IMR-90 (cell line): ENCODE results near the gene VAT1L.

ENCODE experiments used
- BHLHE40 ChIP-seq: fragments of 150-350 bp; IDR thresholded peaks from 2 replicates; pipeline ENCODE4 v1.6.1; 2016; ENCODE audit warnings: mild to moderate bottlenecking, low read depth, low read length
- CHD1 ChIP-seq: IDR thresholded peaks from 2 replicates; pipeline ENCODE4 v1.6.1; 2012; ENCODE audit warnings: low read depth, low read length, improper control_type of control experiment
- MAFK ChIP-seq: IDR thresholded peaks from 2 replicates; pipeline ENCODE4 v1.6.1; 2012; ENCODE audit warnings: low read depth, low read length, improper control_type of control experiment
- MAZ ChIP-seq: IDR thresholded peaks from 2 replicates; pipeline ENCODE4 v1.6.1; 2012; ENCODE audit warnings: low read depth, mild to moderate bottlenecking, low read length, improper control_type of control experiment, moderate library complexity, borderline replicate concordance
- MXI1 ChIP-seq: IDR thresholded peaks from 2 replicates; pipeline ENCODE4 v1.6.1; 2012; ENCODE audit warnings: low read depth, mild to moderate bottlenecking, low read length, moderate library complexity, borderline replicate concordance
- NFE2L2 ChIP-seq: fragments of 150-350 bp; IDR thresholded peaks from 2 replicates; pipeline ENCODE4 v1.6.1; 2016; ENCODE audit warnings: low read depth, mild to moderate bottlenecking, low read length
- POLR2A ChIP-seq: IDR thresholded peaks from 2 replicates; pipeline ENCODE4 v1.6.1; 2012; ENCODE audit warnings: mild to moderate bottlenecking, low read depth, low read length
- RAD21 ChIP-seq: IDR thresholded peaks from 2 replicates; pipeline ENCODE4 v1.6.1; 2012; ENCODE audit warnings: low read length, improper control_type of control experiment
- SMC3 ChIP-seq: fragments of 150-350 bp; IDR thresholded peaks from 2 replicates; pipeline ENCODE4 v1.6.1; 2016; ENCODE audit warnings: low read depth, mild to moderate bottlenecking, antibody characterized with exemption, low read length, moderate library complexity
- USF2 ChIP-seq: fragments of 150-350 bp; IDR thresholded peaks from 2 replicates; pipeline ENCODE4 v1.6.1; 2017; ENCODE audit warnings: mild to moderate bottlenecking, antibody characterized with exemption, low read length, low read depth
- TF ChIP-seq, protein P1 (sequence below): conservative IDR thresholded peaks from 2 replicates; pipeline ENCODE4 v1.5.1; 2012; ENCODE audit warnings: mild to moderate bottlenecking, low read depth, low read length, improper control_type of control experiment

GRCh38 chr16:77945126-77945525 lies 156.8 kb downstream of the VAT1L start:
- TF ChIP-seq, protein P1, sequence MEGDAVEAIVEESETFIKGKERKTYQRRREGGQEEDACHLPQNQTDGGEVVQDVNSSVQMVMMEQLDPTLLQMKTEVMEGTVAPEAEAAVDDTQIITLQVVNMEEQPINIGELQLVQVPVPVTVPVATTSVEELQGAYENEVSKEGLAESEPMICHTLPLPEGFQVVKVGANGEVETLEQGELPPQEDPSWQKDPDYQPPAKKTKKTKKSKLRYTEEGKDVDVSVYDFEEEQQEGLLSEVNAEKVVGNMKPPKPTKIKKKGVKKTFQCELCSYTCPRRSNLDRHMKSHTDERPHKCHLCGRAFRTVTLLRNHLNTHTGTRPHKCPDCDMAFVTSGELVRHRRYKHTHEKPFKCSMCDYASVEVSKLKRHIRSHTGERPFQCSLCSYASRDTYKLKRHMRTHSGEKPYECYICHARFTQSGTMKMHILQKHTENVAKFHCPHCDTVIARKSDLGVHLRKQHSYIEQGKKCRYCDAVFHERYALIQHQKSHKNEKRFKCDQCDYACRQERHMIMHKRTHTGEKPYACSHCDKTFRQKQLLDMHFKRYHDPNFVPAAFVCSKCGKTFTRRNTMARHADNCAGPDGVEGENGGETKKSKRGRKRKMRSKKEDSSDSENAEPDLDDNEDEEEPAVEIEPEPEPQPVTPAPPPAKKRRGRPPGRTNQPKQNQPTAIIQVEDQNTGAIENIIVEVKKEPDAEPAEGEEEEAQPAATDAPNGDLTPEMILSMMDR: no peak
- TF ChIP-seq POLR2A (no peak), MAZ (no peak), RAD21 (no peak), USF2 (no peak), BHLHE40 (no peak), NFE2L2 (no peak), CHD1 (no peak), MXI1 (no peak), MAFK (no peak), SMC3 (no peak)
